PFSK-1 (cell line): ENCODE measurements around the gene OR6C1.

Source experiments
- FOXP2 ChIP-seq: optimal IDR thresholded peaks from 2 replicates; pipeline ENCODE3; 2011; ENCODE audit warnings: borderline replicate concordance, control low read depth, inconsistent platforms; ENCODE audit not compliant: insufficient read depth; ENCODE audit errors: extremely low read length, extremely low read depth
- POLR2AphosphoS5 ChIP-seq: IDR thresholded peaks from 2 replicates; pipeline ENCODE4 v1.6.1; 2012; ENCODE audit warnings: low read depth, mild to moderate bottlenecking, control low read depth, low read length, moderate library complexity
- SIN3A ChIP-seq: IDR thresholded peaks from 2 replicates; pipeline ENCODE4 v1.6.1; 2012; ENCODE audit warnings: mild to moderate bottlenecking, low read length, moderate library complexity, borderline replicate concordance; ENCODE audit not compliant: insufficient read depth
- TAF1 ChIP-seq: IDR thresholded peaks from 2 replicates; pipeline ENCODE4 v1.6.1; 2012; ENCODE audit warnings: low read length, control low read depth, borderline replicate concordance; ENCODE audit not compliant: insufficient read depth
- TF ChIP-seq, protein P1 (sequence below), 2 experiments: IDR thresholded peaks; 2 replicates each; pipeline versions ENCODE4 v1.6.1 to v1.8.0; 2011 to 2012; ENCODE audit warnings: low read depth in 2 of 2, low read length in 2 of 2, control low read depth in 1 of 2, inconsistent platforms in 1 of 2, mild to moderate bottlenecking in 1 of 2, moderate library complexity in 1 of 2; ENCODE audit not compliant: insufficient read depth in 1 of 2

DNA sequence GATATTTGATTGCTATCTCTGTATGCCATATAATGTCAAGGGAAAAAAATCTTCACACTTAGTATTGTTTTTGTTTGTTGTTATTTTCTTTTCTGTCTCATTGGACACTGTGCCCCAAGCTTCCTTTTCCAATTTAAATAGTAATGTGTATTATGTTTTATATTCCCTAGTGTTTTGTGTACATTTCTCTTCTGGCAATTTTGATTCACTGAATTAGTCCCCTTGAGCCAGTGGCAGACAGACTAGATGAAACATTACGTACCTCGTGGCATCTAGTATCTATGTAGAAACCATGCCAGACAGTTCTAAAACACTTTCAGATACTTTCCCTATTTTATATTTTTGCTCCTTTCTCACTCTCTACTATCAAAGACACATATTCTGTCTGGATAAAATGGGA lies at the start of gene OR6C1:
- TF ChIP-seq POLR2AphosphoS5 = no peak
- TF ChIP-seq SIN3A = no peak
- TF ChIP-seq, protein P1, sequence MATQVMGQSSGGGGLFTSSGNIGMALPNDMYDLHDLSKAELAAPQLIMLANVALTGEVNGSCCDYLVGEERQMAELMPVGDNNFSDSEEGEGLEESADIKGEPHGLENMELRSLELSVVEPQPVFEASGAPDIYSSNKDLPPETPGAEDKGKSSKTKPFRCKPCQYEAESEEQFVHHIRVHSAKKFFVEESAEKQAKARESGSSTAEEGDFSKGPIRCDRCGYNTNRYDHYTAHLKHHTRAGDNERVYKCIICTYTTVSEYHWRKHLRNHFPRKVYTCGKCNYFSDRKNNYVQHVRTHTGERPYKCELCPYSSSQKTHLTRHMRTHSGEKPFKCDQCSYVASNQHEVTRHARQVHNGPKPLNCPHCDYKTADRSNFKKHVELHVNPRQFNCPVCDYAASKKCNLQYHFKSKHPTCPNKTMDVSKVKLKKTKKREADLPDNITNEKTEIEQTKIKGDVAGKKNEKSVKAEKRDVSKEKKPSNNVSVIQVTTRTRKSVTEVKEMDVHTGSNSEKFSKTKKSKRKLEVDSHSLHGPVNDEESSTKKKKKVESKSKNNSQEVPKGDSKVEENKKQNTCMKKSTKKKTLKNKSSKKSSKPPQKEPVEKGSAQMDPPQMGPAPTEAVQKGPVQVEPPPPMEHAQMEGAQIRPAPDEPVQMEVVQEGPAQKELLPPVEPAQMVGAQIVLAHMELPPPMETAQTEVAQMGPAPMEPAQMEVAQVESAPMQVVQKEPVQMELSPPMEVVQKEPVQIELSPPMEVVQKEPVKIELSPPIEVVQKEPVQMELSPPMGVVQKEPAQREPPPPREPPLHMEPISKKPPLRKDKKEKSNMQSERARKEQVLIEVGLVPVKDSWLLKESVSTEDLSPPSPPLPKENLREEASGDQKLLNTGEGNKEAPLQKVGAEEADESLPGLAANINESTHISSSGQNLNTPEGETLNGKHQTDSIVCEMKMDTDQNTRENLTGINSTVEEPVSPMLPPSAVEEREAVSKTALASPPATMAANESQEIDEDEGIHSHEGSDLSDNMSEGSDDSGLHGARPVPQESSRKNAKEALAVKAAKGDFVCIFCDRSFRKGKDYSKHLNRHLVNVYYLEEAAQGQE (IDR thresholded peaks at IDR 0.05; ENCODE audit: insufficient read depth in 1 of 2, low read depth in 2 of 2, low read length in 2 of 2) = no peak
- TF ChIP-seq FOXP2 = no peak
- no peak for TF ChIP-seq TAF1
